ENCODE results near the gene CNPY1.

The CNPY1 gene

DNA sequence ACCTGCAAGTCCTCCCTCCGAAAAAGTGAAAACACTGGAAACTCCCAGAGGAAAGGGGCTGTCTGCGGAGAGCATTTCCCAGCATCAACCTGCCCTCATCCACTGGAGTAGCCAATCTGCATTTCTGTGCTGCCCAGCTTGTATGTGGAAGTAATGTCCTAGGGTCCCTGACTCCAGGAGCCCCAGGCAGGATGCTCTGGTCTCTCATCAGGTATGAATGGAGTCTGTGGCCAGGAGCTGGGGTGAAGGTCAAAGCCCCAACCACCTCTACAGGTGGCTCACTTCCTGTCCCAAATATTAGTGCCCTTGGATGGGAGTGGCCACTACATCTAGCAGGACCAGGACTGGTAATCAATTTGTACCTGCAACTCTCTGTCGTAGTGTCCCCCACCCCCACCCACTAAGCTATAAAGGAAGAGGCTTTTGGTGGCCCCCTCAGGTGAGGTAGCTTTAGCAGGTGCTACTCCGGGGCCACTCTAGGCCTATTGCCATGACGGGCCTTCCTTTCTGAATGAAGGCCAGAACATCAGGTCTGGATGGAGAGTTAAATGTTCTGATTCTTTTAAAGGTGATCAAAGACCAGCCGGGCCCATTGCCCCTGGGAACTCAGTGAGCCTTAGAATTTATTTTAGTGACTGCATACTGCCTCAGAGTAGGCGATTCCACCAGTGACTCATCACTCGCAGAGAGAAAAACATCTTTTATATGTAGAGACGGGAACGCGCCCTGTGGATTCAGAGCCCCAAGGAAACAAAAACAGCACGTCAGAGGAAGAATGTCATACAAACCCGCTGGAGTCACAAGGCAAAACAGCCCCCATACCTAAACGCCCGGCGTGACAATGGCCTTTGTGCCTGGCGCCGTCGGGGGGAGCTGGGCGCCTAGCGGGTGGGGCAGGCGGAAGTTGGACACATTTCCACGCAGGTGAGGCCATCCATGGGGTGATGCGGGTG lies 75.4 kb downstream of the CNPY1 start:
- Mint-ChIP-seq H3K4me3 (no peak overlapping the region), H3K27me3 (ENCODE audit: low read depth, poor library complexity) (peaks cover 100% of the 10 kb centered on the region), H3K4me1 (peaks cover 23% of the 10 kb centered on the region), H3K36me3 (ENCODE audit: low read depth) (no peaks in the 10 kb centered on the region), H3K9me3 (peaks cover 8% of the 10 kb centered on the region), H3K27ac (no peak overlapping the region)
- TF ChIP-seq, protein P1, sequence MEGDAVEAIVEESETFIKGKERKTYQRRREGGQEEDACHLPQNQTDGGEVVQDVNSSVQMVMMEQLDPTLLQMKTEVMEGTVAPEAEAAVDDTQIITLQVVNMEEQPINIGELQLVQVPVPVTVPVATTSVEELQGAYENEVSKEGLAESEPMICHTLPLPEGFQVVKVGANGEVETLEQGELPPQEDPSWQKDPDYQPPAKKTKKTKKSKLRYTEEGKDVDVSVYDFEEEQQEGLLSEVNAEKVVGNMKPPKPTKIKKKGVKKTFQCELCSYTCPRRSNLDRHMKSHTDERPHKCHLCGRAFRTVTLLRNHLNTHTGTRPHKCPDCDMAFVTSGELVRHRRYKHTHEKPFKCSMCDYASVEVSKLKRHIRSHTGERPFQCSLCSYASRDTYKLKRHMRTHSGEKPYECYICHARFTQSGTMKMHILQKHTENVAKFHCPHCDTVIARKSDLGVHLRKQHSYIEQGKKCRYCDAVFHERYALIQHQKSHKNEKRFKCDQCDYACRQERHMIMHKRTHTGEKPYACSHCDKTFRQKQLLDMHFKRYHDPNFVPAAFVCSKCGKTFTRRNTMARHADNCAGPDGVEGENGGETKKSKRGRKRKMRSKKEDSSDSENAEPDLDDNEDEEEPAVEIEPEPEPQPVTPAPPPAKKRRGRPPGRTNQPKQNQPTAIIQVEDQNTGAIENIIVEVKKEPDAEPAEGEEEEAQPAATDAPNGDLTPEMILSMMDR (IDR thresholded peaks at IDR 0.05): no peak
- no peak for DNase-seq

DNA sequence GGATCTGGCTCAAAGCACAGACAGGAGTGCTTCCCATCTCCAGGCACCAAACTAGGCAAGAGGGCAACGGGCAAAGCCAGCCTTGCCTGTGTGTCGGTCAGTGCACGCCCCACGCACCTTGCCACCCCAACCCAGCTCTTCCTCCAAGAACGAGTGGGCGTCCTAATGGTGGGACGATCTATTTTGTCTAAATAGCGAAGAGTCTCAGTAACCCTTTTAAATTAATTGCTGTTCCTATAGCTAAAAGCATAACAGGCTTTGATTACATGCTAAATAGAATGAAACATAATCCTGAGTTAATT lies 76.2 kb downstream of the CNPY1 start:
- no peaks in the 10 kb centered on the region for H3K36me3 Mint-ChIP-seq (ENCODE audit: low read depth)
- H3K4me1 Mint-ChIP-seq: peaks cover 23% of the 10 kb centered on the region
- no peak overlapping the region for H3K4me3 Mint-ChIP-seq
- TF ChIP-seq, protein P1 (IDR thresholded peaks at IDR 0.05): no peak
- no peak overlapping the region for H3K27ac Mint-ChIP-seq
- peaks cover 100% of the 10 kb centered on the region for H3K27me3 Mint-ChIP-seq (ENCODE audit: low read depth, poor library complexity)
- H3K9me3 Mint-ChIP-seq: peaks cover 3% of the 10 kb centered on the region
- no peak for DNase-seq

DNA sequence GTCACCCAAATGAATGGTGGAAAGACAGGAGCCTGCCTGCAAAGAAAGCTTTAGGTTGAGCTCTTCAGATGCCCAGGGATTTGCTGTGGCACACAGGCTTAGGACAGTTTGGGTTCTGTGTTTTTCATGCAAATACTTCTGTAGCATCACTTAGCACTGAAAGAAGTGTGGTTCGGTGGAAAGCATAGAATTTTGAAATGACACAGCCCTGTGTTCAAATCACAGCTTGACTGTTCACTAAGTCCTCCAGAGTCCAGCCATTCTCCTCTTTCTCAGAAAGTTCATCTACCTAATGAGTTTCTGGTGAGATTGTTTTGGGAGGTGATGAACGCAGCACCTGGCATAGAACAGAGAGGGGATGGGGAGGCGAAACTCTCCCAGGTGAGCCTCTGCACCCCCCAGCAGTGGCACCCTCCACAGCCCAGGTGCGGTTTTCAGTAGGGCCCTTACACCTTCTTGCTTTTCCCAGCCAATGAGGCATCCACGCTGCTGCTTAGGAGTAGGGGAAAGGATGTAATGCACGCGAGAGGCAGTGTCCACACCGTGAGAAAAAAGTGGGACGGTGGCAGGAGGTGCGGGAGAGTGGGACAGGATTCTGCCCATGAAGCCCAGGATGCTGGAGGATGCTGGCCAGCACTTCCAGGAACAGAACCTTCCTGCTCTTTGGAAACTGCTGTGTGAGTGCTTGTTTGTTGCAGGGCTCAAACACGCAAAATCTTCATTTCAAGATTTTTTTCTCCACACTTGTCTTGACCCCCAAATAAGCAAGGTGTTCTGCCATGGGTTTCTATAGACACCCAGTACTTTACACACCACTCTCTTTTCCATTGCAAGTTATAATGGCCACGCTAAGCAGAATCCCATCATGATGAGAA lies 76.8 kb downstream of the CNPY1 start:
- DNase-seq: no peak
- no peak overlapping the region for H3K27ac Mint-ChIP-seq
- peaks cover 100% of the 10 kb centered on the region for H3K27me3 Mint-ChIP-seq (ENCODE audit: low read depth, poor library complexity)
- H3K36me3 Mint-ChIP-seq (ENCODE audit: low read depth): no peaks in the 10 kb centered on the region
- H3K4me1 Mint-ChIP-seq: peaks cover 23% of the 10 kb centered on the region
- TF ChIP-seq, protein P1 (IDR thresholded peaks at IDR 0.05): no peak
- peaks cover 3% of the 10 kb centered on the region for H3K9me3 Mint-ChIP-seq
- no peak overlapping the region for H3K4me3 Mint-ChIP-seq

DNA sequence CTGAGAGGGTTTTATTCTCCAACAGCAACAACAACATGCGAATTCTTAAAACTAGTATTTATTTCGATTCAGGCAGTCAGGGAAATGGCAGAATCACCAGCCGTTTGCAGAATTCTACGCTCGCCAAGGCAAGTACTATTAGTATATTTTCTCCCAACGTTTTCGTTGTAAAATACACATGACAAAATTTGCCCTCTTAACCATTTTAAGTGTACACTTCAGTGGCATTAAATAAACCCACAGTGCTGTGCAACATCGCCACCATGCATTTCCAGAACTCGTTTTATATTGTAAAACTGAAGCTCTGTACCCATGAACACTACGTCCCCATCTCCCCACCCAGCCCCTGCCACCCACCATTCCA lies 77.6 kb downstream of the CNPY1 start:
- Mint-ChIP-seq H3K27ac (no peak overlapping the region), H3K9me3 (peaks cover 3% of the 10 kb centered on the region), H3K36me3 (ENCODE audit: low read depth) (no peaks in the 10 kb centered on the region), H3K27me3 (ENCODE audit: low read depth, poor library complexity) (peaks cover 100% of the 10 kb centered on the region), H3K4me3 (no peak overlapping the region), H3K4me1 (peaks cover 23% of the 10 kb centered on the region)
- DNase-seq: no peak
- TF ChIP-seq, protein P1 (IDR thresholded peaks at IDR 0.05): no peak

DNA sequence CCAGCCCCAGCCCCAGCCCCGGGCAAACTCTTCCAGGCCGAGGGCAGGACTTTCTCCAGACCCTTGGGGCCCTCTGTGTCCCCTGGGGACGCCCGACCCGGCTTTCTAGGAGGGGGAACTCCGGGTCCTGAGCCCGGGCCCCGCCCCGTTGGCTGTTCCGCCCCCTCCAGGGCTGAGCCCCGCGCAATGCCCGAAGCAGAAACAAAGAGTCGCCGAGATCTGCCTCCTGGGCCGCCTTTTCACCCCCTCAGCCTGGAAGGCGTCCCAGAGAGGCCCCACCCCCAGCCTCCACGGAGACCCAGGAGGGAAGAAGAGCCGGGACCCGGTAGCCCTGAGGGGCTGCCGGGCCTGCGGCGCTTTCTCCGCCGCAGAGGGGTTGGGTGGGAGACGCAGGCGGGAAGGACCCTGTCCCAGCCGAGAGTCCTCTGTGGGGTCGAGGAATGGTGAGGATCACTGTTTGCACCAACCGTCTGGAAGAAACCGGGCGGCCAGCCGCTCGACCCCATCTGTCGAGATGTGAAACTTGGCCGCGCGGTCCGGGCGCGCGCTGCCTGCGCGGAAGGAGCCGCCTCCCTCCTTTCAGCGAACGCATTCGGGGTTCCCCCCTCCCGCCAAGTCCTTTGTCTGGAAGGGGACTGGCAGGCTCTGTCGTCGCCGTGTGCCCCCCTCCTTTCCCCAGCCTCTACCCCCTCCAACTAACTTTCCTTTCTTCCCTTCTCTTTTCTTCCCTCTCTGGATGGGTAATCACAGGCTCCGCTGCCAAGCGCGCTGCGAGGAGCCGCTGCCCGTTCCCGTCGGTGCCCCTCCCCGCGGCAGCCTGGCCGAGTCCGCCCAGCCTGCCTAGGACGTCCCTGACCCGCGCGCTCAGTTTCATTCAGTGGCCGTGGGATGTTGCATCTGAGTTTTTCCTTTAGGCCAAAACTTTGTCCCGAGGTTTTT lies 78.2 kb downstream of the CNPY1 start:
- Mint-ChIP-seq H3K27me3 (ENCODE audit: low read depth, poor library complexity) (peaks cover 100% of the 10 kb centered on the region), H3K4me3 (no peak overlapping the region), H3K4me1 (peaks cover 18% of the 10 kb centered on the region), H3K36me3 (ENCODE audit: low read depth) (no peaks in the 10 kb centered on the region), H3K9me3 (no peaks in the 10 kb centered on the region), H3K27ac (no peak overlapping the region)
- DNase-seq: peak; percentile 40
- TF ChIP-seq, protein P1 (IDR thresholded peaks at IDR 0.05): no peak
